Upper lobe of left lung (tissue), 6 donors: ENCODE measurements around the gene COA8. TPM values are rescaled to one million over a fixed set of nuclear protein-coding genes. Genes with fewer than 3 reads are reported as not detected.

Experiments used
- ATAC-seq, 2 donors: fragments of 200-7000 bp; cut with Tn5 transposase; one replicate each; pipeline ENCODE4 v1.9.1; 2022; ENCODE audit warnings: mild to moderate bottlenecking in 2 of 2, moderate library complexity in 2 of 2; ENCODE audit not compliant: low FRiP score in 2 of 2
- DNase-seq, 2 donors: peaks; one replicate each; pipeline ENCODE4 v3.0.0-alpha.2; 2019 to 2020
- H3K27ac ChIP-seq, 4 donors: fragments of 200-600 bp; sonication (generic); one replicate each; pipeline ENCODE4 v1.5.1; 2016 to 2019
- H3K27me3 ChIP-seq, 4 donors: fragments of 200-600 bp; sonication (generic); one replicate each; pipeline ENCODE4 v1.5.1; 2017 to 2019
- H3K36me3 ChIP-seq, 4 donors: fragments of 200-600 bp; sonication (generic); one replicate each; pipeline ENCODE4 v1.5.1; 2016 to 2019
- H3K4me1 ChIP-seq, 4 donors: fragments of 200-600 bp; sonication (generic); one replicate each; pipeline ENCODE4 v1.5.1; 2018 to 2019
- H3K4me3 ChIP-seq, 4 donors: fragments of 200-600 bp; sonication (generic); one replicate each; pipeline ENCODE4 v1.5.1; 2017 to 2019; ENCODE audit warnings: mild to moderate bottlenecking in 2 of 4, moderate library complexity in 1 of 4
- H3K9me3 ChIP-seq, 4 donors: fragments of 200-600 bp; sonication (generic); one replicate each; pipeline ENCODE4 v1.5.1; 2018 to 2019
- EP300 ChIP-seq, 4 donors: sonication (generic); formaldehyde crosslinking; IDR thresholded peaks; one replicate each; pipeline ENCODE4 v1.5.1; 2017; ENCODE audit warnings: antibody characterized with exemption in 4 of 4, control low read depth in 2 of 4
- POLR2A ChIP-seq, 4 donors: fragments of 450-650 bp; IDR thresholded peaks; one replicate each; pipeline ENCODE4 v1.5.1; 2016 to 2017; ENCODE audit warnings: antibody characterized with exemption in 4 of 4, mild to moderate bottlenecking in 2 of 4
- POLR2AphosphoS5 ChIP-seq, 2 donors: sonication (generic); formaldehyde crosslinking; IDR thresholded peaks; one replicate each; pipeline ENCODE4 v1.5.1; 2017; ENCODE audit warnings: antibody characterized with exemption in 2 of 2
- WGBS, 2 donors: methylation state at CpG; one replicate each; pipeline ENCODE4 v1.1.5; 2017 to 2018; 5-methylcytosine and 5-hydroxymethylcytosine counted together
- total RNA-seq, 6 donors: library from RNA; depleted of rRNA in 4 of 6; stranded (reverse); fragments of >200 nt in 4 of 6; gene quantifications; one replicate each; pipeline versions ENCODE4 v1.1.0 to v1.2.1, GENCODE V29; 2016 to 2021
- TF ChIP-seq, protein P1 (sequence below), 6 experiments: fragments of 450-650 bp in 4 of 6; fragments of 200-600 bp in 2 of 6; sonication (generic) in 2 of 6; IDR thresholded peaks; one replicate each; pipeline ENCODE4 v1.5.1; 2016 to 2019; ENCODE audit warnings: antibody characterized with exemption in 6 of 6
- donor health status: DM: no; HTN: no; CAD: no; lungs with moderate emphysema.
- donor health status: DM: no; HTN: yes; CAD: no; lungs with severe emphysema.

COA8 gene
- total RNA-seq, 6 donors from 2014 or later = 12.6 to 38.3 (median 28.6) TPM

DNA sequence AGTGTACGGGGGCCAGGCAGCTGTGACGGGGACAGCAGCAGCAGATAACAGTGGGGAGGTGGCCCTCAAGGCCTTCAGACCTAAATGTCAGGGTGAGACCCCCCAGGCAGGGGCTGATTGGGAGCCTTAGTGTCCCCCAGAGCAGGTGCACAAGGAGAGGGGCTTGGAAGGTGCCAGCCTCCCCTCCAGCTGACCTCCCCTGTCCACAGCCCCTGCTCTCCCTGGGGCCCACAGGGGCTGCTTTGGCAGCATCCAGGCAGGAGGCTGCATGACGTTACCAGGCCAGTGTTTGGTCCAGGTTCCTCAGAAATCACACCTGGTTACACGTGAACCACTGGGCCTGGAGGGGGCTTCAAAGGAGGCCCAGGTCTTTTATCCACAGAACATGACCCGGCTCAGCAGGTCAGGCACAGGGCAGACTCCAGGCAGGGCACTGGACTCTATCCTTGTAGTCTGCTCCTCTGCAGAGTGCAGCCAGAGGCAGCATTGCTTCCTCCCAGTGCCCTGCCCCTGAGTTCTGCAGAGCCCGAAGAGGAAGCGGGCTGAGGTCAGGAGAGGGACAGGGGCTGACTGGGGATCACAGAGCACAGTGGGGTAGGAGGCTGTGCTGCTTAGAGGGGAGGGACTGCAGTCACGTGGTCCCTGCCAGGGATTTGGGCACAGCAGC, 36.4 kb upstream of the COA8 start:
- peaks cover 41 to 71% (median 48%) of the 10 kb centered on the region in 4 donors for H3K4me1 ChIP-seq
- no peaks in the 10 kb centered on the region for H3K9me3 ChIP-seq
- H3K4me3 ChIP-seq = no peak overlapping the region
- peak overlapping the region in 2 of 4 donors; percentile 4 to 88 for H3K27ac ChIP-seq
- 31 to 65% methylated on average over 3 to 8 of the region's 8 CpGs for WGBS, 2 donors
- ATAC-seq (peak in 1 of 2 donors; percentile 0), DNase-seq (no peak)
- TF ChIP-seq POLR2AphosphoS5 (IDR thresholded peaks at IDR 0.05) (no peak), EP300 (IDR thresholded peaks at IDR 0.05) (no peak), POLR2A (IDR thresholded peaks at IDR 0.05) (no peak)
- TF ChIP-seq, protein P1, sequence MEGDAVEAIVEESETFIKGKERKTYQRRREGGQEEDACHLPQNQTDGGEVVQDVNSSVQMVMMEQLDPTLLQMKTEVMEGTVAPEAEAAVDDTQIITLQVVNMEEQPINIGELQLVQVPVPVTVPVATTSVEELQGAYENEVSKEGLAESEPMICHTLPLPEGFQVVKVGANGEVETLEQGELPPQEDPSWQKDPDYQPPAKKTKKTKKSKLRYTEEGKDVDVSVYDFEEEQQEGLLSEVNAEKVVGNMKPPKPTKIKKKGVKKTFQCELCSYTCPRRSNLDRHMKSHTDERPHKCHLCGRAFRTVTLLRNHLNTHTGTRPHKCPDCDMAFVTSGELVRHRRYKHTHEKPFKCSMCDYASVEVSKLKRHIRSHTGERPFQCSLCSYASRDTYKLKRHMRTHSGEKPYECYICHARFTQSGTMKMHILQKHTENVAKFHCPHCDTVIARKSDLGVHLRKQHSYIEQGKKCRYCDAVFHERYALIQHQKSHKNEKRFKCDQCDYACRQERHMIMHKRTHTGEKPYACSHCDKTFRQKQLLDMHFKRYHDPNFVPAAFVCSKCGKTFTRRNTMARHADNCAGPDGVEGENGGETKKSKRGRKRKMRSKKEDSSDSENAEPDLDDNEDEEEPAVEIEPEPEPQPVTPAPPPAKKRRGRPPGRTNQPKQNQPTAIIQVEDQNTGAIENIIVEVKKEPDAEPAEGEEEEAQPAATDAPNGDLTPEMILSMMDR (IDR thresholded peaks at IDR 0.05) = no peak
- H3K27me3 ChIP-seq = peaks cover 0 to 20% (median 9%) of the 10 kb centered on the region in 4 donors
- peaks cover 0 to 7% (median 3%) of the 10 kb centered on the region in 4 donors for H3K36me3 ChIP-seq

- DNase-seq (no peak), ATAC-seq (no peak)
- Histone ChIP-seq H3K9me3 (no peaks in the 10 kb centered on the region), H3K27ac (peak overlapping the region in 3 of 4 donors; percentile 88 to 93 (median 92)), H3K4me1 (peaks cover 38 to 66% (median 44%) of the 10 kb centered on the region in 4 donors), H3K36me3 (peaks cover 0 to 7% (median 3%) of the 10 kb centered on the region in 4 donors), H3K27me3 (peaks cover 0 to 15% (median 7%) of the 10 kb centered on the region in 4 donors), H3K4me3 (no peak overlapping the region)
- no peak for TF ChIP-seq EP300 (IDR thresholded peaks at IDR 0.05)
- no peak for TF ChIP-seq POLR2A (IDR thresholded peaks at IDR 0.05)
- TF ChIP-seq, protein P1 (IDR thresholded peaks at IDR 0.05) = no peak
- 81 to 83% methylated on average over 1 of the region's 1 CpG for WGBS, 2 donors
Observed at GRCh38 chr14:103526914-103527248, 35.9 kb upstream of the COA8 start.

DNA sequence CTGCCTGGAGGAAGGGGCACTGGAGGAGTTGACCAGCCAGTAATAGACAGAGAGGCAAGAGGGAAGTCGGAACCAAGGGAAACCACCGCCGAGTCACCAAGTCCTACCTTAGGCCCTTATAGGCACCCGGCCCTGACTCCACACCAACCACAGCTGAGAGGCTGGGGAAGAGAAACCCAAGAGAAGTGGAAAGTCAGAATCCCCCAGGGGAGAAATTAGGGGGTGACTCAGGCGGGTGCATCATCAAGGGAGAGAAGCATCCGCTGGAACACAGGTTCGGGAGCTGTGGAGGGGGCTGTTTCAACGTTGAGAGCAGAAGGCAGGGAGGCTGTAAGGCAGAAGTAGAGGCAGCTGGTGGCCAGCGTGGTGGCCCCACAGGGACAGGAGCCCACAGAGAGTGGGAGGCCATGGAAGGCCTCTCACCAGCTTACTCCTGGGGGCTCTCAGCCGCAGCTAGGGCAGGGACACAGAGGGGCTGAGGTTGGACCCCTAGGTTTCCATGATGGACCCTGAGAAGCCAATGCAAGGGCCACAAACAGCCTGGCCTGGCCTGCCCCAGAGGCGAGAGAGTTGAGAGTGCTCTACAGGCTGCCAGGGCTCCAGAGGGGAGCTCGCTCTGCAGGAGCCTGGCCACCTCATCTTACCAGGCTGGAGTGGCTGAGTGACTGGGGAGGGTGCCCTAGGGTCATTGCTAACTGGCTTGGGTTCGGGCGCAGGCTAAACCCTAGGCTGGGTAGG, 35.2 kb upstream of the COA8 start:
- peaks cover 0 to 8% (median 3%) of the 10 kb centered on the region in 4 donors for H3K27me3 ChIP-seq
- TF ChIP-seq, protein P1 (IDR thresholded peaks at IDR 0.05) = no peak
- no peak for TF ChIP-seq POLR2A (IDR thresholded peaks at IDR 0.05)
- TF ChIP-seq POLR2AphosphoS5 (IDR thresholded peaks at IDR 0.05) = no peak
- no peak for TF ChIP-seq EP300 (IDR thresholded peaks at IDR 0.05)
- peak overlapping the region; percentile 88 to 93 (median 91) for H3K27ac ChIP-seq
- no peaks in the 10 kb centered on the region for H3K9me3 ChIP-seq
- peak overlapping the region in 3 of 4 donors; percentile 73 to 99 (median 94) for H3K4me3 ChIP-seq
- 80 to 85% methylated on average over 12 to 14 of the region's 14 CpGs for WGBS, 2 donors
- DNase-seq (peak in 1 of 2 donors; percentile 42), ATAC-seq (peak in 1 of 2 donors; percentile 0)
- H3K36me3 ChIP-seq = peaks cover 0 to 13% (median 3%) of the 10 kb centered on the region in 4 donors
- H3K4me1 ChIP-seq = peaks cover 34 to 59% (median 40%) of the 10 kb centered on the region in 4 donors

DNA sequence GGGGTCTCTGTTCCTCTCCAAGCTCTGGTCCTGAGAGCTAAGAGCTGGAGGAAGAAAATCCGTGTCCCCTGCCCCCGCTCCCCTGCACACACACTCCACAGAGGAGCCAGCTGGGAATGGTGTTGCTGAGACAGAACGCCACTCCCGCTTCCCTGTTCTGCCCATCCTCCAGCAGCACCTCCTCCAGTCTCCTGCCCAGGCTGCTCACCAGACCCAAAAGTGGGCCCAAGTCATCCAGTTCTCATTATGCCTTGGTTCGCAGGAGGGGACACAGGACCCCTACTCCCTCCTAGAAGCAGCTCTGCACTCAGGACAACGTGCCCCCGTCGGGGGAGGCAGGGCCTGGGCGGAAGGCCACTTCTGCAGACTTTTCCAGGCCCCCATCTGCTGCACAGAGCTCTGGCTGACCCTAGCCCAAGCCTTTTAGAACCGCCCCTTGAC, 34.6 kb upstream of the COA8 start:
- TF ChIP-seq POLR2A (IDR thresholded peaks at IDR 0.05) (peak in 1 of 4 donors; percentile 17), POLR2AphosphoS5 (IDR thresholded peaks at IDR 0.05) (no peak), EP300 (IDR thresholded peaks at IDR 0.05) (no peak)
- Histone ChIP-seq H3K9me3 (no peaks in the 10 kb centered on the region), H3K36me3 (peaks cover 0 to 19% (median 6%) of the 10 kb centered on the region in 4 donors), H3K27me3 (peaks cover 0 to 2% (median under 1%) of the 10 kb centered on the region in 4 donors), H3K27ac (peak overlapping the region; percentile 88 to 93 (median 91)), H3K4me3 (peak overlapping the region; percentile 70 to 99 (median 84)), H3K4me1 (peaks cover 29 to 53% (median 35%) of the 10 kb centered on the region in 4 donors)
- DNase-seq = peak in 1 of 2 donors; percentile 56
- peak; percentile 33 to 49 for ATAC-seq
- 37 to 48% methylated on average over 10 of the region's 10 CpGs for WGBS, 2 donors
